ENCODE data around the gene ALOX15.

GRCh38 chr17:4617090-4617489 is 24.4 kb downstream of the ALOX15 start:
- TF ChIP-seq CTCF (IDR thresholded peaks at IDR 0.05; ENCODE audit: borderline replicate concordance, extremely low read depth, low read length, poor library complexity, severe bottlenecking) (no peak), EZH2 (IDR thresholded peaks at IDR 0.05; ENCODE audit: borderline replicate concordance, low read depth, low read length, severe bottlenecking) (no peak)
